Neuron (in vitro differentiated cells): Measurements from ENCODE around the gene PA2G4.

ENCODE experiments used
- H2AFZ ChIP-seq: one replicate; pipeline ENCODE4 v1.6.1; 2013; ENCODE audit warnings: low read depth, mild to moderate bottlenecking, inconsistent platforms, low read length, moderate library complexity
- H3K27me3 ChIP-seq: one replicate; pipeline ENCODE4 v1.6.1; 2013; ENCODE audit warnings: low read length; ENCODE audit not compliant: insufficient read depth
- H3K36me3 ChIP-seq: one replicate; pipeline ENCODE4 v1.6.1; 2013; ENCODE audit warnings: low read length; ENCODE audit not compliant: insufficient read depth
- H3K4me1 ChIP-seq: one replicate; pipeline ENCODE4 v1.6.1; 2013; ENCODE audit warnings: low read length; ENCODE audit not compliant: insufficient read depth
- H3K4me3 ChIP-seq: 2 replicates; pipeline ENCODE4 v1.5.1; 2013; ENCODE audit warnings: mild to moderate bottlenecking, low read length, moderate library complexity
- H3K9me3 ChIP-seq: one replicate; pipeline ENCODE4 v1.6.1; 2013; ENCODE audit warnings: low read length

PA2G4 gene

DNA sequence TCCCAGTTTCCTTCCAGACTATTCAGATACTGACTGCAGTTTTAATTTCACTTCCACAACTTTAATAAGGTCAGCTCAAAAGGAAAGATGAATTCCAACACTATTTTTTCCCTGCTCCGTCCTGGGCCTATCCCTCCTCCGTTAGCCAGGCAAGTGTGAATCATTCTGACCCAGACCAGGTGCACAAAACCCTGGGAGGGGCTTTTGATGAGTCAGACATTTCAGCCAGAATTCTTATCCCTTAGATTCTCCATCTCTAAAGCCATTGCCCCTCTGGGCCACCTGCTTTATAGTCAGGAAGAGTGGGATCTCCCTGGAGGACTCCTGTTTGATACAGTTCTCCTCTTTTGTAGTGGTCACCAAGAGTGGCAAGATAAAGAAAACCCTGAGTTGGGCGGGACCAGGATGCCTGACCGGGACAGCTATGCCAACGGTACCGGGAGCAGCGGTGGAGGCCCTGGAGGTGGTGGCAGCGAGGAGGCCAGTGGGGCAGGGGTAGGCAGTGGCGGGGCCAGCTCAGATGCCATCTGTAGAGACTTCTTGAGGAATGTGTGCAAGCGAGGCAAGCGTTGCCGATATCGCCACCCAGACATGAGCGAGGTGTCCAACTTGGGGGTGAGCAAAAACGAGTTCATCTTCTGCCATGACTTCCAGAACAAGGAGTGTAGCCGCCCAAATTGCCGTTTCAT lies 15.9 kb downstream of the PA2G4 start:
- Histone ChIP-seq H3K27me3 (no peaks in the 10 kb centered on the region), H3K4me1 (peaks cover 18% of the 10 kb centered on the region), H3K4me3 (no peak overlapping the region), H3K9me3 (no peaks in the 10 kb centered on the region), H2AFZ (no peak overlapping the region), H3K36me3 (peaks cover 28% of the 10 kb centered on the region)

DNA sequence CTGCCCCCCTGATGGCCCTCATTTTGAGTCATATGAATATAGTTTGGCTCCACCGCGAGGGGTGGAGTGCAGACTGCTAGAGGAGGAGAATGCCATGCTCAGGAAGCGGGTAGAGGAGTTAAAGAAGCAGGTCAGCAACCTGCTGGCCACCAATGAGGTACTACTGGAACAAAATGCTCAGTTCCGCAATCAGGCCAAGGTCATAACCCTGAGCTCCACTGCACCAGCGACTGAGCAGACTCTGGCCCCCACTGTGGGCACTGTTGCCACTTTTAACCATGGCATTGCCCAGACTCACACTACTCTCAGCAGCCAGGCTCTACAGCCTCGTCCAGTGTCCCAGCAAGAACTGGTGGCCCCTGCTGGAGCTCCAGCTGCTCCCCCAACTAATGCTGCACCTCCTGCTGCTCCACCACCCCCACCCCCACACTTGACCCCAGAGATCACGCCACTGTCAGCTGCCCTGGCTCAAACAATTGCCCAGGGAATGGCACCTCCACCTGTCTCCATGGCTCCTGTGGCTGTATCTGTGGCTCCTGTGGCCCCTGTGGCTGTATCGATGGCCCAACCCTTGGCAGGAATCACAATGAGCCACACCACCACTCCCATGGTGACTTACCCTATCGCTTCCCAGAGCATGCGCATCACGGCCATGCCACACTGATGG lies 17.0 kb downstream of the PA2G4 start:
- Histone ChIP-seq H3K27me3 (no peaks in the 10 kb centered on the region), H3K36me3 (peaks cover 28% of the 10 kb centered on the region), H2AFZ (no peak overlapping the region), H3K4me1 (peaks cover 21% of the 10 kb centered on the region), H3K4me3 (no peak overlapping the region), H3K9me3 (no peaks in the 10 kb centered on the region)

DNA sequence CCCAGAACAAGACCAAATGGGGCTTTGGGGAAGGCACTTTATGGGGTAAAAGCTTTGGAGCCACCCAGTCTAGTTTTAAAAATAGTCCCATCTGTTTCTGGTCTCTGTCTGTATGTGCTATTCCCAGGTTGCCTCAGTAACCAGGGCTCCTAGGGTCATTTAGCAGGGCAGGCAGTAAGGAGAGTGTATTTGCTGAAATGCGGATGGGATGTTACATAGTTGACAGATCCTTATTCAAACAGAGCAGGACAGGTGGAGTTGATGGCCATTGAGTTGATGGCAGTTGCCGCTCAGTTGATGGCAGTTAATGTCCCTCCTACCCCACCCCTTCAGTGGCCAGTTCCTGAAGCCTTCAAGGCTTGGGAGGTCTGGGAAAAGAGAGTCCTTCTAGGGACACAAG lies 18.3 kb downstream of the PA2G4 start:
- Histone ChIP-seq H2AFZ (no peak overlapping the region), H3K4me1 (peaks cover 34% of the 10 kb centered on the region), H3K9me3 (no peaks in the 10 kb centered on the region), H3K27me3 (no peaks in the 10 kb centered on the region), H3K36me3 (peaks cover 25% of the 10 kb centered on the region), H3K4me3 (no peak overlapping the region)

DNA sequence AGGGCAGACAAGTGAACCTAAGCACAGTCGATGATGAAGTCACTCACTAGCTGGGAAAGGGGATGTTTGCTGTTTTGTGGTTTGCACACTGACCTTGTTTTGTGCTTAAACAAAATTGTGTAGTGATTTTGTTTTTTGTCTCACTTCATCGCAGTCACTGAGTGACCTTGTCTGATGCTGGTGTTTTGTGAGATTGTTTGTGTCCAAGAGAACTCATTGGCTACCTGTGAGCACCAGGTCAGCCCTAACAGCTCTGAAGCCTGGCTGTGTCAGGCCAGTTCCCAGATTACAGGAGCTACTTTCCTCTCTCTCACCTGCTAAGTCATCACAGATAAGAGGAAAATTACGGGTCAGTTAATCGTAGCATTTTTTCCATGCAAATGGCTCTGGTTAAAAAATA lies 19.8 kb downstream of the PA2G4 start:
- Histone ChIP-seq H3K36me3 (peaks cover 25% of the 10 kb centered on the region), H2AFZ (no peak overlapping the region), H3K27me3 (no peaks in the 10 kb centered on the region), H3K4me3 (no peak overlapping the region), H3K4me1 (peaks cover 30% of the 10 kb centered on the region), H3K9me3 (no peaks in the 10 kb centered on the region)

DNA sequence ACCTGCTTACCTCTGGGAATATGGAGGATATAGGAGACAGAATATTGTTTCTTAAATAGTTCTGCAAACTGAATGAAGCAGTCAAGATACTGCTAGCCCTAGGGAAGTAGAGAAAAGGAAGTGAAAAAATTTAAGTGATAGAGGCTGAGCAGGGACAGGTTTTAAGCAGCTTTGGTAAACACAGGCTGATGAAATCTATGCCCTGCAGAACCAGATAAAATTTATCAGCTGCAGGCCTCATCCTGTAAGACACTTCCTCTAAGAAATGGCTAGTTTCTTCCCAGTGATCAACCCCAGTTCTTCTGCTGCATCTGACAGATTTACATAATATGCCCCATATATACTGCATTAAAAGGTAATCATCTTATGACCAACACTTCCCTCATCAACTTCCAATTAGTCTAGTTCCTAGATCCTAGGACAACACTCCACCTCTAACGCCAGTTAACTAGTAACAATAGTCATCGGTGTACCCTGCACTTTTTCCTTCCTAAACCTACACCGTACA lies 22.4 kb downstream of the PA2G4 start:
- Histone ChIP-seq H3K36me3 (peaks cover 21% of the 10 kb centered on the region), H3K9me3 (no peaks in the 10 kb centered on the region), H3K4me1 (peaks cover 30% of the 10 kb centered on the region), H3K27me3 (no peaks in the 10 kb centered on the region), H2AFZ (no peak overlapping the region), H3K4me3 (peak overlapping the region; percentile 89)

DNA sequence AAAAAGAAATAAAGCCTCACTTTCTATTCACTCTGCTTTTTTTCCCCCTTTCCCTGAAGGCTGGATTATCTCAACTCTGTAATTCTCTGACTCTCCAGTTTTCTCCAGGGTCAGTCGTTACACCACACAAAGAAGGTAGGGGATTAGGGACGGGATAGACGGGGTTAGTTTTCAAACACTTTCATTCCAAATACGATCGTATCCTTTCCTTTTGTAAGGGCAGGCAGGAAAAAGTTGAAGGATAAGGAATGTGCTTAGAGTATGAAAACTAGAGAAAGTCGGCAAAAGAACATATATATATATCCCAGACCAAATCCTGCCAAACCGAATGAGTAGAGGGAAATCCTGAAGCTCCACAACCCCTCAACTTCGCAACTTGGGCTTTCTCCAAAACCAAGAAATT lies 23.1 kb downstream of the PA2G4 start:
- Histone ChIP-seq H3K36me3 (peaks cover 26% of the 10 kb centered on the region), H3K9me3 (no peaks in the 10 kb centered on the region), H2AFZ (no peak overlapping the region), H3K27me3 (no peaks in the 10 kb centered on the region), H3K4me1 (peaks cover 30% of the 10 kb centered on the region), H3K4me3 (peak overlapping the region; percentile 89)

DNA sequence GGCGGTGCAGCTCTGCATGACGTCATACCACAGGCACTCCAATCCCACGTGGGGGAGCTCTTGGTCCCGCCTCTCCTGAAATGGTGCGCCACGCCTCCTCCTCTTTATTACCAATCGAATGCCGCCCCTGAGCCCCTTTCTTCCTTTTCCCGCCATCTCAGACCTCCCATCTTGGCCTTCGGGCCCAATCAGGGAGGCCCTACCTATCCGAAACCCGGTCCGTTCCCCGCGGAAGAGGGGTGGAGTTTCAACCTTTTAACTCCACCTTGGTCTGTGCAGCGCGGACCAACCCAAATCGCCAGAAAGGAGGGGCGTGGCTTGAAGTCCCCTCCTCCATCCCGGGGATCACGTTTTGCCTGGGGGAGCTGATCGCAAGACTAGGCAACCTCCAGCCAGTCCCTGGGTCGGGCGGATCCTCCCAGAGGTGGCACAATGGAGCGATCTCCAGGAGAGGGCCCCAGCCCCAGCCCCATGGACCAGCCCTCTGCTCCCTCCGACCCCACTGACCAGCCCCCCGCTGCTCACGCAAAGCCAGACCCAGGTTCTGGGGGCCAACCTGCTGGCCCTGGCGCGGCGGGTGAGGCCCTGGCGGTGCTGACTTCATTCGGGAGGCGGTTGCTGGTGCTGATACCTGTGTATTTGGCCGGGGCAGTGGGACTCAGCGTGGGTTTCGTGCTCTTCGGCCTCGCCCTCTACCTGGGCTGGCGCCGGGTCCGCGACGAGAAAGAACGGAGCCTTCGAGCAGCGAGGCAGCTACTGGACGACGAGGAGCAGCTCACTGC lies 23.7 kb downstream of the PA2G4 start, which contains the start of gene ESYT1:
Gene ESYT1 (plus strand): TSS at position 380 of the 782 bp plus-strand sequence. CDS start 53 bp downstream, at position 433.
- Histone ChIP-seq H3K27me3 (no peaks in the 10 kb centered on the region), H3K4me3 (peak within 1 kb of the TSS; percentile 89), H3K36me3 (peaks cover 27% of the 10 kb centered on the region), H3K9me3 (no peaks in the 10 kb centered on the region), H2AFZ (peak within 1 kb of the TSS; percentile 13), H3K4me1 (peaks cover 30% of the 10 kb centered on the region)

DNA sequence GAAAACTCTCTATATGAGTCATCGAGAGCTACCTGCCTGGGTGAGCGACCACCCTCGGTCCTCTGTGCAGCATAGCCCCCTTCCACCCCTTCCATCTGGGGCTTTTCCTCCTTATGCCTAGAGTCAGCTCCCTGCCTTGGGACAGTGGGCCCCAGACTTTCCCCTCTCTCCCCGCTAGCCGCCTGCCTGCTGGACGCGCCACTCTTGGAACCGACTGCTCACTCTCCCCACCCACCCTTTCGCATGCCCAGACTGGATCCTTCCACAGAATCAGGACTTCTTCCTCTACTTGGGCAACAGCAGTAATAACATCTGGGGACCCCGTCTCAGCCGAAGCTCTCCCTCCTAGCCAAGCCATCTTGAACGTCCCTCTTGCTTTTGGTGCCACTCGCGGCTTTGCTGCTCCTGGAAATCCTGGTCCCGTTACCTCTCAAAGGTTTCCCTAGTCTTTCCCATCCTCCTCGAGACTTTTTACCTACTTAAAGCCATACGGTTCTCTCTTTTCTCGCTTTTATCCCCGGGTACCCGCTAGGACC lies 24.4 kb downstream of the PA2G4 start:
- Histone ChIP-seq H3K9me3 (no peaks in the 10 kb centered on the region), H3K27me3 (no peaks in the 10 kb centered on the region), H2AFZ (peak overlapping the region; percentile 13)

DNA sequence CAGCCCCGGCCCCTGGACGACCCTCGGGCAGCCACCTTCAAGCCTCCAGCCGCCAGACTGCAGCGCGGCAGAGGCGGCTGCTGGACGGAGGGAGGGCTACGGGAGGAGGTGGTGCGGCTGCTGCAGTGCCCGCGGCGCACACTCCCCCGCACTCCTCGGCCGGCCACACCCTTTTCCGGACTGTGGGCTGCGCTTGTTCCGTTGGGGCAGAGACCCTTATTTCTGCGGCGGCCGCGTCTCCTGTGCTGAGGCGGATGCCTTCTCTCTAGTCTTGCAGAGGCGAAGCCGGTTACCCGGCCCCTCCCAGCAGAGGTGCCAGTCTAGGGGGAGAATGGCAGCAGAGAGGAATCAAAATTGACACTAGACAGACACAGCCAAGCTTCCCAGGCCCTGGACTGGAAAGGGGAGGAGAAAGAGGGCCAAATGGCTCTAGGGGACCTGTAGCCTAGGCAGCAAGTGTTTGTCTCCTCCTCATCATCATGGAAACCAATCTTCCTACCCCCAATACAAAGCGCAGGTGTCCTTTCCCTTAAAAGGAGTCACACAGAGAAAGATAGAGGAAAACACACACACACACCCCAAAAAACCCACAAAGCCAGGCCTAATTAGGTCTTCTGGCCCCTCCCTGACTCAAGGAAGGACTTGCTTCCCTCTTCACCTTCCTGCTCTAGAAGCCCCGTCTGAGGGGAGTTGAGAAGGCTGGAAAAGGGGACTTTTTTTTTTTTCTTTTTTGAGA lies 25.0 kb downstream of the PA2G4 start:
- peak overlapping the region; percentile 89 for H3K4me3 ChIP-seq
- H3K4me1 ChIP-seq, result peaks cover 30% of the 10 kb centered on the region
- no peaks in the 10 kb centered on the region for H3K9me3 ChIP-seq
- no peaks in the 10 kb centered on the region for H3K27me3 ChIP-seq
- peaks cover 40% of the 10 kb centered on the region for H3K36me3 ChIP-seq
- H2AFZ ChIP-seq, result no peak overlapping the region

More for the DNA sequence above, 24.4 kb downstream of the PA2G4 start:
- Histone ChIP-seq H3K36me3 (peaks cover 33% of the 10 kb centered on the region), H3K4me1 (peaks cover 30% of the 10 kb centered on the region), H3K4me3 (peak overlapping the region; percentile 89)

DNA sequence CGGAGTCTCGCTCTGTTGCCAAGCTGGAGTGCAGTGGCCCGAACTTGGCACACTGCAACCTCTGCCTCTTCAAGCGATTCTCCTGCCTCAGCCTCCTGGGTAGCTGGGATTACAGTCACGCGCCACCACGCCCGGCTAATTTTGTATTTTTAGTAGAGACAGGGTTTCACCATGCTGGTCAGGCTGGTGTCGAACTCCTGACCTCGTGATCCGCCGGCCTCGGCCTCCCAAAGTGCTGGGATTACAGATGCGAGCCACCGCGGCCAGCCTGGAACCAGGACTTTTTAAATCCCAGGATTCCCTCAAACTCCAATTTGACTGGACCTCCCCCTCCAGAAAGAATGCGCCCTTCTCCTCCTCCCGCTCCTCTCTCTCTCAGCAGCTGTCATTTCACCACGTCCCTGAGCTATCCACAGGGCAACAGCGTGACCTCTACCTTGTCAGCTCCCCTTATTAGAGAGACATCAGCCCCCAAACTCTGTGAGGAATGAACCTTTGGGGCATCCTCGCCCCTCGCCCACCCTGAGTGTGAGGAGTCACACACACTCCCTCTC lies 25.7 kb downstream of the PA2G4 start:
- H3K4me3 ChIP-seq, result peak overlapping the region; percentile 89
- H3K4me1 ChIP-seq, result peaks cover 30% of the 10 kb centered on the region
- no peaks in the 10 kb centered on the region for H3K9me3 ChIP-seq
- H3K36me3 ChIP-seq, result peaks cover 44% of the 10 kb centered on the region
- H2AFZ ChIP-seq, result no peak overlapping the region
- H3K27me3 ChIP-seq, result no peaks in the 10 kb centered on the region

DNA sequence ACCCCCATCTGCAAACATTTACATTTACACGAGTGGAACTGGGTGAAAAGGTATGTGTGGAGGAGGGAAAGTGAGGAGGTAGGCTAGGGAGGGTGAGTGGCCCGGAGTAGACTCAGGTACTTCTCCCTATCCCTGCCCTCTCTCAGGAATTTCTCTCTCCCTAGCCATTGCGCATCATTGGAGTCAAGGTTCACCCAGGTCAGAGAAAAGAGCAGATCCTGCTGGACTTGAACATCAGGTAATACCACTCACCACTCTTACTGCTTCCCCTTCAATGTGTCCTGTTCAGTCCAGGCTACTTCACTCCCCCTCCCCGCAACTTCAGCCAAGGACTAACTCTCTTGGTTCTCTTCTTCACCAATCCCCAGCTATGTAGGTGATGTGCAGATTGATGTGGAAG lies 26.5 kb downstream of the PA2G4 start:
- H3K27me3 ChIP-seq, result no peaks in the 10 kb centered on the region
- peaks cover 46% of the 10 kb centered on the region for H3K36me3 ChIP-seq
- H2AFZ ChIP-seq, result no peak overlapping the region
- H3K4me1 ChIP-seq, result peaks cover 30% of the 10 kb centered on the region
- no peaks in the 10 kb centered on the region for H3K9me3 ChIP-seq
- no peak overlapping the region for H3K4me3 ChIP-seq

DNA sequence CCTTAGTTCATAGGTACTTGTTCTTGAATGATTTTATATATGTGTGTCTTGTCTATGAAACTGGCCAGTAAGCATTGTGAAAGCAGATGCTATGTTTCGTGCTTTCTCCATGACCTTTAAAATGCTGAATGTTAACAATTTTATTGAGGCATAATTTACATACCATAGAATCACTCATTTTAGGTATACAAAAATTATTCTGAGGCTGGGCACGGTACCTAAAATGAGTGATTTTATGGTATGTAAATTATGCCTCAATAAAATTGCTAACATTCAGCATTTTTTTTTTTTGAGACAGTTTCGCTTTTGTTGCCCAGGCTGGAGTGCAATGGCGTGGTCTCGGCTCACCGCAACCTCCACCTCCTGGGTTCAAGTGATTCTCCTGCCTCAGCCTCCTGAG lies 30.5 kb downstream of the PA2G4 start:
- Histone ChIP-seq H3K4me3 (no peak overlapping the region), H3K36me3 (peaks cover 82% of the 10 kb centered on the region), H3K9me3 (no peaks in the 10 kb centered on the region), H2AFZ (no peak overlapping the region), H3K4me1 (peaks cover 3% of the 10 kb centered on the region), H3K27me3 (no peaks in the 10 kb centered on the region)
